Breast epithelium (tissue), 3 donors: ENCODE results near the gene CLSTN2.
"Not testable (repeated sequence)": the region's sequence is repeated elsewhere in the genome, so short reads cannot be mapped to it uniquely, and the experiment has no call there.

Source experiments
- POLR2A ChIP-seq: fragments of 450-650 bp; IDR thresholded peaks from one replicate; pipeline ENCODE4 v1.6.1; 2016; ENCODE audit warnings: antibody characterized with exemption, mild to moderate bottlenecking, moderate library complexity
- POLR2AphosphoS5 ChIP-seq, 3 donors: sonication (generic); formaldehyde crosslinking; IDR thresholded peaks; one replicate each; pipeline ENCODE4 v1.6.1; 2017; ENCODE audit warnings: antibody characterized with exemption in 3 of 3
- TF ChIP-seq, protein P1 (sequence below), 3 donors: fragments of 450-650 bp; IDR thresholded peaks; one replicate each; pipeline ENCODE4 v1.5.1; 2016 to 2017; ENCODE audit warnings: antibody characterized with exemption in 3 of 3, mild to moderate bottlenecking in 3 of 3, moderate library complexity in 3 of 3

DNA sequence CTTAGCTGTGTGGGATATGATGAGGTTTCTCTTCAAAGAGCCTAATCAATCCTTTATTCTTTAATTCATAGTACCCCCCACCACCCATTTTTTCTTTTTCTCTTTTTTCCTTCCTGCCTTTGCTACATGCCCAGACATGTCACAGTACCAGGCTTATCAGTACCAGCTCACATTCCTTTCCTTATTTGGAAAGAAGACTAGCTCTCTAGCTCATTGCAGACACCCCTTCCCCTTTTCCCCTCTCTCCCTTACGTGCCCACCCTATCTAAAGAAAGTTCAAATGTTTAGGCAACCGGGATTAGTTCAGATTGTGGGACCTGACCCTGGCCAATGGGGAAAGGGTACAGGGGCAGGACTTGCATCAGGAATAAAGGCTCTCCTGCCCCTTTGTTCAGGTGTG lies 488.6 kb downstream of the CLSTN2 start:
- TF ChIP-seq, protein P1, sequence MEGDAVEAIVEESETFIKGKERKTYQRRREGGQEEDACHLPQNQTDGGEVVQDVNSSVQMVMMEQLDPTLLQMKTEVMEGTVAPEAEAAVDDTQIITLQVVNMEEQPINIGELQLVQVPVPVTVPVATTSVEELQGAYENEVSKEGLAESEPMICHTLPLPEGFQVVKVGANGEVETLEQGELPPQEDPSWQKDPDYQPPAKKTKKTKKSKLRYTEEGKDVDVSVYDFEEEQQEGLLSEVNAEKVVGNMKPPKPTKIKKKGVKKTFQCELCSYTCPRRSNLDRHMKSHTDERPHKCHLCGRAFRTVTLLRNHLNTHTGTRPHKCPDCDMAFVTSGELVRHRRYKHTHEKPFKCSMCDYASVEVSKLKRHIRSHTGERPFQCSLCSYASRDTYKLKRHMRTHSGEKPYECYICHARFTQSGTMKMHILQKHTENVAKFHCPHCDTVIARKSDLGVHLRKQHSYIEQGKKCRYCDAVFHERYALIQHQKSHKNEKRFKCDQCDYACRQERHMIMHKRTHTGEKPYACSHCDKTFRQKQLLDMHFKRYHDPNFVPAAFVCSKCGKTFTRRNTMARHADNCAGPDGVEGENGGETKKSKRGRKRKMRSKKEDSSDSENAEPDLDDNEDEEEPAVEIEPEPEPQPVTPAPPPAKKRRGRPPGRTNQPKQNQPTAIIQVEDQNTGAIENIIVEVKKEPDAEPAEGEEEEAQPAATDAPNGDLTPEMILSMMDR (IDR thresholded peaks at IDR 0.05), result not testable (repeated sequence)
- TF ChIP-seq POLR2A; POLR2AphosphoS5 (IDR thresholded peaks at IDR 0.05): not testable (repeated sequence)
